Stimulated activated CD4-positive, alpha-beta T cell treated with anti-CD3 and anti-CD28 coated beads, Interleukin-4, amount 100 ng/mL, for 1 hour (primary cell): Measurements from ENCODE around the gene PADI2.

ENCODE experiments used
- DNase-seq: peaks from one replicate; pipeline ENCODE4 v3.0.0-alpha.2; 2020

PADI2 gene

DNA sequence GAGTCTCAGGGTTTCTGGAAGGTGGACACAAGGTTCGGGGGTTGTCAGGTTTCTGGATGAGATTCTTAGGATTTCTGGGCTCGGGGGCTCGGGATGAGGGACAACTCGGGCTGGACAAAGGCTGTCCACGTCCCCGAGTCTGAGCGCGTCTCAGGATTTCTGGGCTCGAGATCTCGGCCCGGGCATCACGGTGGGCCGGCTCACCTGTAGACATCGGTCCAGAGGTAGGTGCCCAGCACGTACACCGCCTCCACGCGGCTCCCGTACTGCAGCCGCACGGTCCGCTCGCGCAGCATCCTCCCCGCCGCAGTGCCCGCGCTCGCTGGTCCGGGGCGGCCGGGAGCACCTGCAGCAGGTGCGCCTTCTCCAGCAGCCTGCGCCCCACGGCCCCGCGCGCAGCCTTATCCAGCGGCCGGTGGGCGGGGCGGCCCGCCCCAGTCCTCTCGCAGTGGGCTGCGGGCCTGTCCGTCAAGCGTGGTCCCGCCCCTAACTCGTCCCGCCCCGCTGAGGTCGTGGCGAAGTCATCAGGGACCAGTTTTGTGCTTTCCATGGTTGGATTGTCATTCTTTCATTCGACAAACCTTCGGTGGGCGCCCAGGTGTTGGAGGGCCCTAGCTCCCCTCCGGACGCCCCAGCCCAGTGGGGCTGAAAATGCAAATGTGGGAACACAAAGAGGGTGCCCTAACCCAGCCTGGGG is at the start of gene PADI2:
TSS of gene PADI2 (minus strand) at position 376 of the 697 bp plus-strand sequence. CDS start at position 296, 80 bp downstream.
- peak; percentile 64 for DNase-seq

DNA sequence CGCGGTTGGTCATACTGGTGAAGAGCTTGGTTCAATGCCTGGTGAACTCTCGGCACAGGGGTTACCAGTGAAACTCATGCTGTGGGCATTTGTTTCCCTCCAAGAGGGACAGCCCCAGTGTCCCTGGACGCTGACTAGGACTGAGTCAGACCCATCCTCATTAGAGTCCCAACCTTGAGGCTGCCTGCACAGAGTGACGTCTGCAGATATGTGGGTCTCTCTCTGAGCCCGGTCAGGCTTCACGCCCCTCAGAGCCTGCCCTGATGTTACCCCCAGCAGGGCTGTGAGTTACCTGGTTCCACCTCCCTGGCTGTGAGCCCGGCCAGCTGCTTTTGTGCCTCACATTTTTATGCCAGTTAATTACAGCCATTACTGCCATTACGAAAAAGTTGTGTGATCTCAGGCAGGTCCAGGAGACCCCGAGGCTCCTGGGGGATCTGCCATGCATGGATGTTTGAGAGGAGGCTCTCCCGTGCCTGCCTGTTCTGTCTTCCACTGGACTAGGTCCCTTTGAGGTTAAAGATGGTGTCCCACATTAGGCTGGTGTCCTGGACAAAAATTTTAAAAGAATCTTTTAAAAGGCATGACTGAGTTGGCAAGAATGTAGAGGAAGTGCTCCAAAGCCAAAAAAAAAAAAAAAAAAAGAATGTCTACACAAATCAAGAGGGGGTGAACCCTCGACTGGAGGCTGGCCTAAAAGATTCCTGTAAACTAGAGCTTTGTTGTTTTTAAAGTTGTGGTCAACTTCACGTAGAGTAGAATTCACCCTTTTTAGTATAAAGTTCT is 49.0 kb upstream of the PADI2 start:
- no peak for DNase-seq

DNA sequence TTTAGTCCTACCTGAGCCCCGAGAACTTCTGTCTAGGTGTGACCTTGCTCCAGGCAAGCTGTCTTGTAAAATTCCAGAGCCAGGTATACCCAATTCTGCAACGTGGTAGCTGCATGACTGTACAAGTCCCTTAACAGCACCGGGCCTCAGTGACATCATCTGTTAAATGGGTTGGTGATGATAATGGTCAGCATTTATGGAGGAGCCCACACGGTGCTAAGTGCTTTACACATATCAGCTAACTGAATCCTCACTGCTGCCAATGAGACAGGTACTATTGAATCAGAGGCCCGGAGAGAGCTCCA is 48.5 kb upstream of the PADI2 start:
- DNase-seq, result no peak

DNA sequence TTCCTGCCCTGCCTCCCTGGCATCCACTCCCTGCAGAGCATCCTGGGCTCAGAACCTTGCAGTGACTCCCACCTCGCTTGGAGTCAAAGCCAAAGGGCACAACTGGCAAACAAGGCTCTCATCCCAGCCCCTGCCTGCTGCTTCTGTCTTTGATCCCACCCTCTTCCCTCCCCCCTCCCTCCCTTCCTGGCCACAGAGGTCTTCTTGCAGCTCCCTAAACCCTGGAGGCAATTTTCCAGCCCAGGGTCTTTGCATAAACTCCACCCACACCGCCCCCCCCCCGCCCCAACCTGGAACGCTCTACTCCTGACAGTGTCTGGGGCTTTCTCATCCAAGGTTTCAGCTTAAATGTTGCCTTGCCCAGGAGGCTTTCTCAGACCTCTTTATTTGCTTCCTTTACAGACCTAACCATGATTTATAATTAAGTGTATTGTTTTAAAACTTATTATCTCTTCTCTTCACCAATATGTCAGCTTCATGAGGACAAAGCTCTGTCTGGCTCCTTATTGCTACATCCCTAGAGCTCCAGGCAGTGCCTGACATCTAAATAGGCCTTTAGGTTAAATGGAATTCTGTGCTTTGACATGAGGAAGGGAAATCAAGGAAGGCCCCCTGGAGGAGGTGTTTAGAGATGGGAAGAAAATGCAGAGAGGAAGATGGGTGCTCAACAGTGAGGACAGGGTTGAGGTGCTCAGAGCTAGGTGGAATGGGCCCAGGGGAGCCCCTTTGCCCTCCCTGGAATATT is 48.0 kb upstream of the PADI2 start:
- no peak for DNase-seq

DNA sequence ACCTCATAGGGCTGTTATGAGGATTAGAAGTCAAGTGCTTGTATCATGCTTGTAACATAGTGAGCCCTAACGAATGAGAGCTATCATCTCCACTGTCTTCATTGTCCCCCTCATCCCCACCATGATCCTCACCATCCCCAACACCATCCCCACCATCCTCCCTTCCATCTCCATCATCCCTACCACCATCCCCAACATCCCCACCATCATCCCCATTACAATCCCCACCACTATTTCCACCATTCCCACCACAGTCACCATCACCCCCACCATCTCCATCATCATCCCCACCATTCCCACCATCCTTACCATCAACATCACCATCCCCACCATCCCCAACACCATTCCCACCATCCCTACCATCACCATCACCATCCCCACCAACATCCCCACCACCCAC is 46.6 kb upstream of the PADI2 start:
- DNase-seq, result no peak

DNA sequence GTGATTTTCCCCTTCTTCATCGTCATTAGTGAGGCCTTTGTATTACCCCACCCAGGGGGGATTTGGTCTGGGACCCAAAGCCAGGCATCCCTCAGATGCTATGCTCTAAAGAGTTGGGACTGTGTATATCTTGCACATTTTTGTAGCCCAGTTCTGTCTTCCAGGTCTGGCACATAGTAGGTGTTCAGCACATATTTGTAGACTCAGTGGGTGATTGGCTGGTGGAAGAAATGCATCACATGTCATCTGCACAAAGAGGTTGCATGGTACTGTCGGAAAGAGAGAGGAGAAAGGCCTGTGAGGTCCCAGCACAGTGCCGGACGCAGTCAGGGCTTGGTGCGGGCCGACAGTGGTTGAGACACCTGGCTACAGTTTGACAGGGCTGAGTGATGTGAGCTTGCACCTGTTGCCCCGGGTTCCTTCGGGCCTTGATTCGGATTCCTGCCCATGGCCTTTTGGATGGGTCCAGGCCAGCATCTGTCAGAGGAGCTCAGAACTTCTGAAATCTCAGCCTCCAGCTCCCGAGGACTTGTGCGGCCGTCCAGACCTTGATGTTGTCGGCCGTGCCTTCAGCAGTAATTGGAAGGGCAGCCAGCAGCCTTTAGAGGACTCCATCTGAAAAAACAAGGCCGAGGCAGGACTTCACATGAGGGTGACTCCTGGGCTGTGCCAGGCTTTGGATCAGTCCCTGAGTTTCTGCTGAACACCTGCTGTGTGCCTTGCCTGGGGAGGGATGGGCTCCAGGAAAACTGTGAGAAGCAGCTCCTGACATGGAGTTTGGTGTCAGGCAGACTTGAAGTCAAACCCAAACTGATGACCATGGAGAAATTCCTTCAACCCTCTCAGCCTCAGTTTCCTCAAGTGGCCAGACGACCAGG is 44.8 kb upstream of the PADI2 start:
- DNase-seq, result no peak

DNA sequence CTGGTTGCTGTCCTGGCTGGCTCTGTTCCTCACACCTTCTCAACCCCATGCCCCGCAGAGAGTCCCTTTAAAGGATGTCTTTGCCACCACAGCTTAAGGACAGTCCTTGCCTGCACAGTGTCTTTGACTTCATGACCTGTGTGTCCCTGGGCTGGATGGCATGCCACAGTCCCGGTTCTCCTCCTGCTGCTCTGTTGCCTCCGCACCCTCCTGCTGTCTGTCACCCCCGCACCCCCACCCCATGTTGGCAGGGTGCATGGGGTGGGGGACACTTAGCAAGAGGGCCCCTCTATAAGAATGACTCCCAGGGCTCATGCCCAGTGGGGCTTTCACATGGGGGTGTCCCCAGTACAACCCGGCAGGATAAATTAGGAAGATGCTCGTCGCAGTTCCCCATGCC is 44.1 kb upstream of the PADI2 start:
- DNase-seq, result no peak

DNA sequence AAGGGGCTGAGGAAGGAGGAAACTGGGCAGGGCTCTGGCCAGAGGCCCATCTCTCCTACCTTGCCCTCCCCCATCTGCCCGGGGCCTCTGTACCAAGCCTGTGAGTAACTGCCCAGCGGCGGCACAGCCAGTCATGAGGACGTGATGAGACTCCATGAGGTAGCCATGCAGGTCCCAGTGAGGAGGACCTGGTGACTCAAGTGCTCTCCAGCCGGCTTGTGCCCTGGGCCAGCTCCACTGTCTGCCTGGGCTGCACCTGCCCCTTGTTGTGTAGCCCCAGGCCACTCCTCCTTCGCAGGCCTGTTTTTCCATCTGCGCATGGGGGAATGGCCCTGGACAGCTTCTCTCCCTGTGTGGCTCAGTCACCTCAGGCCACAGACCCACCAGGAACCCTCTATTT is 43.7 kb upstream of the PADI2 start:
- DNase-seq, result no peak

DNA sequence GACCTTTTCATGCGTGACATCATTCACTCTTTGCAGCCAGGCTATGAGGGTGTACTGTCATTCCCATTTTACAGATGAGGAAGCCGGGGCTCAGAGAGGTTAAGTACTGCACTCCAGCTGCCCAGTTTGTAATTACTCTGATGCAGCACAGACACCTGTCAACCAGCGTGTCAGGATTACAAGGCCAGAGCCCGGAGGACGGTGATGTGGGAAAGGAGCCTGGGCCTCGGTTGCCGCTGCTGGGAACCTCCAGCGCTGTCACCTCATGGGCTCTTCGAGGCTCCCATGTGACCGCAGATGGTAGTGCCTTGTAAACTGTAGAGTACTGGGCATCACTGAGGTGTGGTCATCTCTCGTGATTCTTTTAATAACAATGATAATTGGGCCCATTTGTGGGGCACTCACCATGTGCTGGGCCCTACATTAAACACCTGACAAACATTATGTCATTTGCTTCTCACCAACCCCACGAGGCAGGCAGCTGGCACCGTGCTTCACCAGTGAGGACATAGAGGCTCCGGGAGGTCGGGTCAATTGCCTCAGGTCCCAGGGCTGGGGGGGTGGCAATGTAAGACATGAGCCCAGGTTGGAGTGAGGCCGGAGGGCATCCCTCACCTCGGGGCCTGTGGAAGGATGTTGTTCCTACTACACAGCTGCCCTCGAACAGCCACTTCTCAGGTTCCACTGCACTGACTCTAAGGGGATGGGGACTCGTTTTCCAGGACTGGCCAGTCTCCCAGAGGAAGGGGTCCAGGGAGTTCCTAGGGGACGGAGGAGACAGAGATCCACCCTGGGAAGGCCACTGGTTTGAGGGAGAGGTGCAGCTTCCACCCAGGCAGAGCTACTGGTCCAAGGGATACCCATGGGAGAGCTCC is 42.9 kb upstream of the PADI2 start:
- DNase-seq, result no peak

DNA sequence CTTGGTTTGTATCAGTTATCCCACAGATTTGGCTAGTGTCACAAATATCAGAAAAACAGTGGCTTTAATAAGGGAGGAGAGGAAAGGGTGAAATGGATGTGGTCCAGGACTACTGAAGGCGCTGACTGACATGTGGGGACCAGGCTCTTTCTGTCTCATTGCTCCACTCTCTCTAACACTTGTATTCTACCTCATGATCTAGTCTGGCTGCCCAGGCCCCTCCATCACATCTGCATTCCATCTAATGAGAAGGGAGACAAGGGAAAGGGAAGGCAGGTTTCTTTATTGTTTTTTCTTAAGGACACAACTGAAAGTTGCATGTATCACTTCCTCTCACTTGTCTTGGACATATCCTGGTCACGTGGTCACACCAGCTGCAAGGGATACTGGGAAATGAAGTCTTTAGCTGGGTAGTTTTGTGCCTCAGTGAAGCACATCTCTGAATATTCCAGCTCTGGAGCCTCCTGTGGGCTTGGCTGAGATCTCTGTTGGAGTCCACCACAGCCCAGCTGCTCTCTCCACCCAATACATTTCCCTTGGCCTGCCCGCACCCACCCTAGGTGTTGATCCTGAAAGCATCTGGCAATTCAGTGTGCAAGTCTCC is 42.0 kb upstream of the PADI2 start:
- no peak for DNase-seq

DNA sequence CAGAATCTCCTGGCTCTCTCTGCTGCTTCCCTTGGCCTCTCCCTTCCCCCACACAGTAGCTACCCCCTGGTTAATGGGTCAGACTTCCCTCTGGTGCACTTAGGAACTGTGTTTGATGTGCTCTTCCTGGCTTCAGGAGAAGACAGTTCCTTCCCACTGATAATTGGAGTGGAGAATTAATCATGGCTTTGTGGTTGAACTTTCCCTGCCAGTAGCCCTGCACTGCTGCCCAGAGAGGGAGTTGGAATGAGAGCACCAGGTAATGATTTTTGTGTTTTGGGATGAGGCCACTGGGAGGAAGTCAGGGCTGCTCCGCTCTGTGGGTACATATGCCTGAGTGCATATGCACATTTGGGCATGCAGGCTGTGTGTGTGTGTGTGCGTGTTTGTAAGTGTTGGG is 39.7 kb upstream of the PADI2 start:
- DNase-seq, result no peak

DNA sequence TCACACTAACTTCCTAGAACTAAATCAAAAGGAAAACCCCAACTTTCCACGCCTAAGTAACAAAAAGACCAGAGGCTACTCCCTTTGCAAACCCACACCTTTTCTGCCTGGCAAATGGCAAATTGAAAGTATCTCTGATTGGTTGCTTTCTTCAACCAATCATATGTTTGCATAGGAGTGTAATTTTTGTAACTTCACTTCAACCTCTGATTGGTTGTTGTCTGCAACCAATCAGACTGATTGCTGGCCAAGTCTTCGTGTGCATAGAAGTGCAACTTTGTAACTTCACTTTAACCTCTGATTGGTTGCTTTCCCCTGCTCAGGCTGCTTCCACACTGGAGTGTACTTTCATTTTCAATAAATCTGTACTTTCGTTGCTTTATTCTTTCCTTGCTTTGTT is 36.9 kb upstream of the PADI2 start:
- no peak for DNase-seq

DNA sequence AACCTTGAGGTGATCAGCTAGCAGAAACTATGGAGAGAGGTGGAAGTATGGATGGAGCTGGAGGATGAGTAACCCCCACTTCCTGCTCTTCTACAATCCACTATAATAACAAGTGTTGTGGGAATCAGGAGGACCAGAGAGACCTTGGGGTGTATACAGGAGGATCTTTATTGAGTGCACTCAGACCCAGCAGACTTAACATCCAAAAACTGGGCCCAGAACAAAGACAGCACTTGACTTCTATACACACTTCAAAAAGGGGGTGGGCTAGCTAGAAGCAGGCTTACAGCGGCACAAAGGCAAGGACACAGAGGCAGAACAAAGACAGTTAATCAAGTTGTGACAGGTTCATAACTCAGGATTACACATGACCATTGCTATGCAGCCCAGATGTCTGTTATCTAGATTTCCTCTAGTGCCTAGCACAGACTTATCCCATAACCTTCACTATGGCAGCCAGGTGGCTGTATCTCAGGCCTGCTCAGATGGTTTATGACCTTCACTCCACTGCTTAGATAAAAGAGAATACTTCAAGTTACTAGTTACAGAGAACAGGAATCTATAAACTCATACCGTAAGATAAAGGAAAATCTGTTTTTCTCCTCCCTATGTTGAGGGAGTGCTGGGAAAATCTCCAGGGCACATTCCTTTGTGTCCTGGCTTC is 36.1 kb upstream of the PADI2 start:
- DNase-seq, result no peak

DNA sequence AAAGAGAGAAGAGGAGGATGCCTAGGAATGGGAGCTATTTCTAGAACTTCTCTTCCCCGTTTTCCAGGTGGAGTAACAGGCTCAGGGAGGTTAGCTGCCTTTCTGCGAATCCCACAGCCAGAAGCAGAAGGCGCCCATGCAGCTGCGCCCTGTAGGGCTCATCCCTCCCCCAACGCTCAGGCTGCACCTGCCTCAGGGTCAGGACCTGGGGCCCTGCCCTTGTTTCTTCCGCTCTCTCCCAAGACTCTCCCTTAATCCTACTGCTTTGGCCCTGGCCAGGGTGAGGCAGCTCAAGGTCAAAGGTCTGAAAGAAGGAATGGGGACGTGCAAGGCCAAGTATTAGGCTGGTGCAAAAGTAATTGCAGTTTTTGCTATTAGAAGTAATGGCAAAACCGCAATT is 30.5 kb upstream of the PADI2 start:
- DNase-seq, result no peak

DNA sequence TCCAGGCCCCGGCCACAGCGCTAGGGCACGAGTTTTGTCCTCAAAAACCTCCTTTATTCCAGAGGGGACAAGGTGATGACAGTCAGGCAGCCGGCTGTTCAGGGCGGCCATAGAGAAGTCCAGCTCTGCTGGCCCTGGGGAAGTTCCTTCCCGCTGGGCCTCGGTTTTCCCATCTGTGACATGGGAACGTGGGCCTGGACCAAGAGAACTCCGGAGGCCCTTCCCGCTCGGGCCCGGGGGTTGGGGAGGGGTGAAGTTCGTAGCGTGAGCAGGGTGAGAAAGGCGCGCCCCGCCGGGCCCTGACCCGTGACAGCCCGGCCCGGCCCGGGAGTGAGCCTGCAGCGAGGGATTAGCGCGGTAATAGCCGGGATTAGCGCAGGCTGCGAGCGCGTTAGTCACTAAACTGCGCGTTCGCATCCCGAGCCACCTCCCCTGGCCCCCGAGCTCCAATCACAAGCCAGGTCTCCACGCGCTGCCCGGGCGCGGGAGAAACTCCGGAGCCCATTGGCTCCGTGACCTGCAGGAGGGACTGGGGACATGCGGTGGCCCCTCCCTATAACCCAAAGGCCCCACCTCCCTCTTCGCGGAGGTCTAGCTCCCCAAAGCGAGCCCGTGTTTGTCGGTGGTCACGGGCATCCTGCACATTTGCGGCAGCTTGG is 29.8 kb upstream of the PADI2 start:
- no peak for DNase-seq

DNA sequence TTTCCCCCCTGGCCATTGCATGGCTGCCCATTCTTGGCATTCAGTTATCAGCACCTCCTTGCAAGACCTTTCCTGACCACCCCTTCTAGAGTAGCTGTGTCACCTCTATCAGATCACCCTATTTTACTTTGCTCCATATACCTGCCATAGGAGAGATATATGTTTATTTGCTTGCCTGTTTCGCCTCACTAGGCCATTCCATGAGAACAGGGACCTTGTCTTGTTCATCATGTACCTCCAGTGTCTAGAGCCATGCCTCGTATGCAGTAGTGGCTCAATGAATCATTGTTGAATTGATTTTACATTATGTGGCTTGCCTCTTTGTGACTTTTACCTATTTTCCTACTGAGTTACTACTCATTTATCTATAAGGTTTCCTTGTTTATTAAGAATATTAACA is 26.4 kb upstream of the PADI2 start:
- no peak for DNase-seq

DNA sequence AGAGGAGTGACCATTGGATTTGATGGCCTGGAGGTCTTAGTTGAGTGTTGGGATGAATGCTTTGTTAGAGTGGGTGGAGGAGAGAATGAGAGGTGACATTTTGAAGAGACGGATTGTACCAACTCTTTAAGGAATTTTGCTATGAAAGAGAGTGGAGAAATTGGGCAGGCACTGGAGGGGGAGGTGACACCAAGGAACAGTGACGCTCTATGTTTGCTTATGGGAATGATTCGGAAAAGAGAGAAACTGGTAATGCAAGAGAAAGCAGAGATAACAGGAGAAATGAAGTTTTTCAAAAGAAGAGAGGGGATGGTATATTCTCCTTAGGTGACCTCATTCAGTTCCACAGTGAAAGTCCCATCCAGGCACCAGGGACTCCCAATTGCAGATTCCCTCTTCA is 24.5 kb upstream of the PADI2 start:
- DNase-seq, result no peak

DNA sequence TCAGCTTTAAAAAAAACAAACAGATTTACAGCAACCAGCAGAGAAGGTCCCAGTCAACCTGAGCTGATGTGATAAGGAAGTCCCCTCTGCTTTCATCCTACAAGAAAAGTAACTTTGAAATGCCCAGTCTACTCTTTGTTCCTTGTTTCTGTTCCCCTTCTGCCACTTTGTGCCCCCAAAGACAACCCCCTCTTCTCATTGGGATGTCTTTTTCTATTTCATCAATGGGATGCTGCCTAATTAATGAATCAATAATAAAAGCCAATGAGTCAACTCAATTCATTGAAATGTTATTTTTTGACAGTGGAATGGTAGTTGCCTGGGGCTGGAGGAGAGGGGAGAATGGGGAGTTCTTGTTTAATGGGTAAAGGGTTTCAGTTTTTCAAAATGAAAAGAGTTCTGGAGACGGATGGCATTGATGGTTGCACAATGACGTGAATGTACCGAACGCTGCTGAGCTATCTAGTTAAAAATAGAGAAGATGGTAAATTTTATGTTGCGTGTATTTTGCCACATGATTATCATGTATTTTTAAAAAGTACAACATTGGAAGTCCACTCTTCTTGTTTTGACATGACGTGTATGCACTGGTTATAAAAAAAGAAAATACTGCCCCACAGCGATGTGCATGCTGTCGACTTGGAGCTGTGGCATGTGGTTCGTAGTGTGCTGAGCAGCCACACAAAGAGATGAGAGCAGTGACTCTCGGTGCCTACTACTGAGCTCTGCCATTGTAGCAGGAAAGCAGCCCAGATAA is 22.4 kb upstream of the PADI2 start:
- no peak for DNase-seq

DNA sequence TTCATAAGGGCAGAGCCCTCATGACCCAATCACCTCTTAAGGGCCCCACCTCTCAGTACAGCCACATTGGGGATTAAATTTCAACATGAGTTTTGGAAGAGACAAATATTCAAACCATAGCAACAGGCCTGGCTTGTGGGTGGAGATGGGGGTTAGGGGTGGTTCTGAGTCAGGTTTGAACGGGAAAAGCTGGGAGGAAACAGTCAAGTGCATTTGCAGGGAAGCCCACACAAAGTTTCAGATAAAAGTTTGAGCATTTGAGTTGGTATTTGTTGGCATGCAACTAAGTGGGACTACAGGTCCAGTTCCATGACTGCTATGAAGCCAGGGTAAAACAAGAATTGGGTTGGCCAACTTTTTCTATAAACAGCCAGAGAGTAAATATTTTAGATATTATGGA is 21.0 kb upstream of the PADI2 start:
- no peak for DNase-seq

DNA sequence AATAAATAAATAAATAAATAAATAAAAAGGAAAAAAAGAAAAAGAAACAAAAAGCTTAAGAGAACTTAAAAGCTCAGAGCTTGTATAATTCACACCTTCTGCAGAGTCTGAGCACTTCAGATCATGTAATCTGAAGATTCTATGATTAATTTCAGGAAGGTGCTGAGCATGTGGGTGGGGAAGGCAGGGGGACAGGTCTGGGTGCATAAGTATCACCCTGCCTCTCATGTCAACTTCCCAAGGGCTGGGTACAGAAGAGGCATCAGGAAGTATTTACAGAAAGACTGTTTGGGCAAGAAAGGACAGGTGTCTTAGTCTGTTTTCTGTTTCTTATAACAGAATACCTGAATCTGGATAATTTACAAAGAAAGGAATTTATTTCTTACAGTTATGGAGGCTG is 20.4 kb upstream of the PADI2 start:
- DNase-seq, result no peak
